ENCODE results near the gene DYNC2LI1. TPM values are rescaled to one million over a fixed set of nuclear protein-coding genes. Genes with fewer than 3 reads are reported as not detected.

Gene DYNC2LI1
- total RNA-seq, 4 donors from 2014 or later: 9.4 to 19.1 (median 14.4) TPM

DNA sequence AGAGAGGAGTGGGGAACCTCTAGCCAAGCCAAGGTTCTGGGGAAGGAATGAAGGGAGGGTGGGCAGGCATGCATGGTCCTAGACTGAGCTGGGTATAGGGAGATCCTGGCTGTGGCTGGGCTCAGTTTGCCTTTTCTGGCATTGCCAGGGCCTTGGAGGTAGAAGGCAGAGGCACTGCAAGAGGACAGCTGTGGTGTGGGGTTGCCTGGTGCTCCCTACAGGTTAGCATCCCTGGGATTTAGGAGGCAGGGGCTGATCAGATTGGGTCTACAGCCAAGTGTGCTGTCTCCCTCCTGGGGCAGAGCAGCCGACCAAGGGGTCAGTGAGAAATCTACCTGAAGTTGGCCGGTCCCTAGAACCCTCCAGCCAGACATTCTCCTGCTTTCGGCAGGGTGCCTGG is 80.8 kb downstream of the DYNC2LI1 start:
- WGBS, 2 donors: 80 to 84% methylated on average over 3 of the region's 3 CpGs
- intact Hi-C loops (cut with DNase I): no loop called here
- H3K36me3 ChIP-seq: no peaks in the 10 kb centered on the region
- DNase-seq: no peak
- no peaks in the 10 kb centered on the region for H3K9me3 ChIP-seq
- no peak overlapping the region for H3K27ac ChIP-seq
- no peaks in the 10 kb centered on the region for H3K4me1 ChIP-seq
- TF ChIP-seq POLR2A (IDR thresholded peaks at IDR 0.05): no peak
- TF ChIP-seq, protein P1, sequence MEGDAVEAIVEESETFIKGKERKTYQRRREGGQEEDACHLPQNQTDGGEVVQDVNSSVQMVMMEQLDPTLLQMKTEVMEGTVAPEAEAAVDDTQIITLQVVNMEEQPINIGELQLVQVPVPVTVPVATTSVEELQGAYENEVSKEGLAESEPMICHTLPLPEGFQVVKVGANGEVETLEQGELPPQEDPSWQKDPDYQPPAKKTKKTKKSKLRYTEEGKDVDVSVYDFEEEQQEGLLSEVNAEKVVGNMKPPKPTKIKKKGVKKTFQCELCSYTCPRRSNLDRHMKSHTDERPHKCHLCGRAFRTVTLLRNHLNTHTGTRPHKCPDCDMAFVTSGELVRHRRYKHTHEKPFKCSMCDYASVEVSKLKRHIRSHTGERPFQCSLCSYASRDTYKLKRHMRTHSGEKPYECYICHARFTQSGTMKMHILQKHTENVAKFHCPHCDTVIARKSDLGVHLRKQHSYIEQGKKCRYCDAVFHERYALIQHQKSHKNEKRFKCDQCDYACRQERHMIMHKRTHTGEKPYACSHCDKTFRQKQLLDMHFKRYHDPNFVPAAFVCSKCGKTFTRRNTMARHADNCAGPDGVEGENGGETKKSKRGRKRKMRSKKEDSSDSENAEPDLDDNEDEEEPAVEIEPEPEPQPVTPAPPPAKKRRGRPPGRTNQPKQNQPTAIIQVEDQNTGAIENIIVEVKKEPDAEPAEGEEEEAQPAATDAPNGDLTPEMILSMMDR (IDR thresholded peaks at IDR 0.05): no peak
- H3K27me3 ChIP-seq: peaks cover 0 to 88% (median 0%) of the 10 kb centered on the region in 4 donors
- no peak overlapping the region for H3K4me3 ChIP-seq

DNA sequence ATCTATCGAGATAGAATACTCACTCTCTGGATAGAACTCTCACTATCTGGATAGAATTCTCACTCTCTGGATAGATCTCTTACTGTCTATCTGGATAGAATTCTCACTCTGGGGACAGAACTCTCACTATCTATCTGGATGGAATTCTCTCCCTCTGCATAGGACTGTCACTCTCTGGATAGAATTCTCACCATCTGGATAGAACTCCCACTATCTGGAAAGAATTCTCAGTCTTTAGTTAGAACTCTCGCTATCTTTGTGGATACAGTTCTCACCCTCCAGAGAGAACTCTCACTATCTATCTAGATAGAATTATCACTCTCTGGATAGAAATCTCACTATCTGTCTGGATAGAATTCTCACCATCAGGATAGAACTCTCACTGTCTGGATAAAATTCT is 81.5 kb downstream of the DYNC2LI1 start:
- H3K27me3 ChIP-seq: peaks cover 0 to 92% (median 0%) of the 10 kb centered on the region in 4 donors
- no peaks in the 10 kb centered on the region for H3K9me3 ChIP-seq
- H3K4me3 ChIP-seq: no peak overlapping the region
- 86 to 91% methylated on average over 2 of the region's 2 CpGs for WGBS, 2 donors
- no peak for DNase-seq
- H3K4me1 ChIP-seq: no peaks in the 10 kb centered on the region
- no peak overlapping the region for H3K27ac ChIP-seq
- intact Hi-C loops (cut with DNase I): no loop called here
- TF ChIP-seq, protein P1 (IDR thresholded peaks at IDR 0.05): no peak
- TF ChIP-seq POLR2A (IDR thresholded peaks at IDR 0.05): no peak
- H3K36me3 ChIP-seq: no peaks in the 10 kb centered on the region

Small RNA genes lying within 50 kb of the gene (small RNA-seq; reads per million reads assigned to genes)
- gene RN7SKP66: 0 reads per million in 4 donors

Other genes starting within 250 kb of the DYNC2LI1 start
- gene THADA, start 178.0 kb upstream of the DYNC2LI1 start, total RNA-seq: 10 to 100 TPM; 14.0 to 32.2 (median 21.0) TPM
- gene PLEKHH2, start 136.8 kb upstream of the DYNC2LI1 start, total RNA-seq: 10 to 100 TPM in 2 of 4 donors, 1 to 10 TPM in 2; 1.7 to 25.7 (median 8.3) TPM
- gene C1GALT1C1L, start 97.6 kb upstream of the DYNC2LI1 start, total RNA-seq: under 1 TPM in 1 of 4 donors, not detected in 3; 0.38 TPM
- not detected for gene ABCG5, start 64.8 kb downstream of the DYNC2LI1 start, total RNA-seq
- gene ABCG8, start 64.9 kb downstream of the DYNC2LI1 start, total RNA-seq: not detected
- gene LRPPRC, start 221.9 kb downstream of the DYNC2LI1 start, total RNA-seq: 10 to 100 TPM; 35.7 to 65.0 (median 53.2) TPM